ENCODE results near the gene MYCBP2. TPM values are rescaled to one million over a fixed set of nuclear protein-coding genes. Genes with fewer than 3 reads are reported as not detected.
A peak's percentile ranks its signal among the peaks of the same experiment; 100 is the strongest.

The MYCBP2 gene
- total and polyA plus RNA-seq, 4 donors, result 23.2 to 130 (median 57.9) TPM

DNA sequence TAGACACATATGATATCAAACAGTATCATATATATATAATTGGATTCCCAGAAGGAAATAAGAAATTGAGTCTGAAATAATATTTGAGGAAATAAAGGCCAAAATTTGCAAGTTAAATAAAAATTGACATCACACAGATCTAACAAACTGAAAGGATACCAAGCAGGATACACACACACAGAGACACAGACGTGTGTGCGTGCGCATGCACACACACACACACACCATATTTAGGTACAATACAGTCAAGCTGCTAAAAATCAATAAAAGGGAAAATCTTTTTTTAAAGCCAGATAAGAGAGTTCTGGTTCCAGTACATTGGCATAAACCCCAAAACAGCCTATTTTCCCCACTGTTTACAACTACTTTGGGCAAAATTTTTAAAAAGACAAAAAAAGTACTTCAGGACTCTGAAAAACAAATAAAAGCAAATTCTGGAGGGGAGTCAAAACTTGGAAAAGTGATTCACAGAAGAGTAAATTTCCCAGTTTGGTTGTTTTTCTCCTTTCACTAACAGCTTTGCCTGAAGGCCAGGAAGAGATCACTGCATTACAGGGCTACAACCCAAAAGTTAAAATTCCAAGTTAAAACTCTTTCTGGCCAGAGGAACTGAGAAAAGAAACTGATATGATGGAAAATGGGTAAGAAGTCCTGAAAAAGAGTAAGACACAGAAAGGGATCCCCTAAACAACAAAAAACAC is 16.2 kb downstream of the MYCBP2 start:
- ATAC-seq (ENCODE audit: insufficient read depth, low FRiP score) (no peak), DNase-seq (peak in 2 of 3 donors; percentile 42 to 47)
- TF ChIP-seq, protein P1, sequence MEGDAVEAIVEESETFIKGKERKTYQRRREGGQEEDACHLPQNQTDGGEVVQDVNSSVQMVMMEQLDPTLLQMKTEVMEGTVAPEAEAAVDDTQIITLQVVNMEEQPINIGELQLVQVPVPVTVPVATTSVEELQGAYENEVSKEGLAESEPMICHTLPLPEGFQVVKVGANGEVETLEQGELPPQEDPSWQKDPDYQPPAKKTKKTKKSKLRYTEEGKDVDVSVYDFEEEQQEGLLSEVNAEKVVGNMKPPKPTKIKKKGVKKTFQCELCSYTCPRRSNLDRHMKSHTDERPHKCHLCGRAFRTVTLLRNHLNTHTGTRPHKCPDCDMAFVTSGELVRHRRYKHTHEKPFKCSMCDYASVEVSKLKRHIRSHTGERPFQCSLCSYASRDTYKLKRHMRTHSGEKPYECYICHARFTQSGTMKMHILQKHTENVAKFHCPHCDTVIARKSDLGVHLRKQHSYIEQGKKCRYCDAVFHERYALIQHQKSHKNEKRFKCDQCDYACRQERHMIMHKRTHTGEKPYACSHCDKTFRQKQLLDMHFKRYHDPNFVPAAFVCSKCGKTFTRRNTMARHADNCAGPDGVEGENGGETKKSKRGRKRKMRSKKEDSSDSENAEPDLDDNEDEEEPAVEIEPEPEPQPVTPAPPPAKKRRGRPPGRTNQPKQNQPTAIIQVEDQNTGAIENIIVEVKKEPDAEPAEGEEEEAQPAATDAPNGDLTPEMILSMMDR (IDR thresholded peaks at IDR 0.05; ENCODE audit: control extremely low read depth, extremely low read depth), result no peak
- no peak overlapping the region for H3K27ac ChIP-seq (ENCODE audit: low read depth in 1 of 2, low read length in 1 of 2)
- H3K27me3 ChIP-seq (ENCODE audit: control insufficient read depth in 3 of 3, insufficient read depth in 3 of 3, low read length in 2 of 3), result no peaks in the 10 kb centered on the region
- no peak overlapping the region for H3K9ac ChIP-seq (ENCODE audit: insufficient read depth in 1 of 2, low read length in 2 of 2)
- no peak overlapping the region for H3K4me3 ChIP-seq
- no peaks in the 10 kb centered on the region for H3K9me3 ChIP-seq (ENCODE audit: control insufficient read depth in 4 of 4, insufficient read depth in 3 of 4, low read length in 3 of 4)
- H3K4me1 ChIP-seq (ENCODE audit: control insufficient read depth in 5 of 5, insufficient read depth in 5 of 5, low read length in 5 of 5), result peaks cover 3 to 24% (median 10%) of the 10 kb centered on the region in 5 donors
- 73 to 82% methylated on average over 3 of the region's 3 CpGs for WGBS, 2 donors
- no peaks in the 10 kb centered on the region for H3K36me3 ChIP-seq (ENCODE audit: control insufficient read depth in 4 of 4, insufficient read depth in 4 of 4, low read length in 4 of 4)

DNA sequence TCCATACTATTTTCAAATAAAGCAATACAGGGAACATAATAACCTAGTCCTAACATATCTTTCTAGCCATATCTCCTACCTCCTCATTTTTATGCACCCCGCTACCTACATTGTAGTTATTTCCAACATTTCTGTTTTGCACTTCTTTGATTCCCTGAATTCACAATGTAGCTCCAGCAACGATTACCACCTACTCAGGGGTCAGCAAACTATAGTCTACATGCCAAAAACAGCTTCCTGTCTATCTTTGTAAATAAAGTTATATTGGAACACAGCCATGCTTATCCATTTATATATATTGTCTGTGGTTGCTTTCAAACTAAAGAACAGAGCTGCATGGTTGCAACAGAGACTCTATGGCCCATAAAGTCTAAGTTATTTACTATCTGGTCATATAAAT is 16.7 kb downstream of the MYCBP2 start:
- TF ChIP-seq, protein P1 (IDR thresholded peaks at IDR 0.05; ENCODE audit: control extremely low read depth, extremely low read depth), result no peak
- Histone ChIP-seq H3K4me3 (no peak overlapping the region), H3K36me3 (ENCODE audit: control insufficient read depth in 4 of 4, insufficient read depth in 4 of 4, low read length in 4 of 4) (no peaks in the 10 kb centered on the region), H3K27me3 (ENCODE audit: control insufficient read depth in 3 of 3, insufficient read depth in 3 of 3, low read length in 2 of 3) (no peaks in the 10 kb centered on the region), H3K9ac (ENCODE audit: insufficient read depth in 1 of 2, low read length in 2 of 2) (no peak overlapping the region), H3K4me1 (ENCODE audit: control insufficient read depth in 5 of 5, insufficient read depth in 5 of 5, low read length in 5 of 5) (peaks cover 3 to 24% (median 10%) of the 10 kb centered on the region in 5 donors), H3K27ac (ENCODE audit: low read depth in 1 of 2, low read length in 1 of 2) (no peak overlapping the region), H3K9me3 (ENCODE audit: control insufficient read depth in 4 of 4, insufficient read depth in 3 of 4, low read length in 3 of 4) (no peaks in the 10 kb centered on the region)
- DNase-seq (peak in 2 of 3 donors; percentile 35 to 37), ATAC-seq (ENCODE audit: insufficient read depth, low FRiP score) (no peak)
- WGBS, 2 donors, result 71 to 79% methylated on average over 2 of the region's 2 CpGs

DNA sequence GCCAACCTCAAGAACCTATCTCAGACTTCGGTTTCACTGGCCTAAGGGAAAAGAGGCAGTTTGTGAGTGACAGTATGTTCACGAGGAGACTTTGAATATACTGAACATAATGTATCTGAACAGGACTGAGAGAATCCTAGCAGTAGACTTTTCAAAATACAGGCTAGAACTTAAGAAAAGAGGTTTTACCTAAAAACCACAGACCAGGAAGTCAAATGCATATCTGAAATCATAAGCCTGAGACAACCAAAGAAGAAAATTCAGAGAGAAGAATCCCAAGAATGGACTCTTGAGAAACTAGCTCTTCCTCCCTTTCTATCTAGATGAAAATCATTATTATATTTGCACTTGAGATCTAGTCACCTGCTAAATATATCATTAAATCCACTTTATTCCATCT is 17.6 kb downstream of the MYCBP2 start:
- Histone ChIP-seq H3K9me3 (ENCODE audit: control insufficient read depth in 4 of 4, insufficient read depth in 3 of 4, low read length in 3 of 4) (no peaks in the 10 kb centered on the region), H3K27ac (ENCODE audit: low read depth in 1 of 2, low read length in 1 of 2) (no peak overlapping the region), H3K4me3 (no peak overlapping the region), H3K9ac (ENCODE audit: insufficient read depth in 1 of 2, low read length in 2 of 2) (no peak overlapping the region), H3K36me3 (ENCODE audit: control insufficient read depth in 4 of 4, insufficient read depth in 4 of 4, low read length in 4 of 4) (no peaks in the 10 kb centered on the region), H3K4me1 (ENCODE audit: control insufficient read depth in 5 of 5, insufficient read depth in 5 of 5, low read length in 5 of 5) (peaks cover 3 to 24% (median 6%) of the 10 kb centered on the region in 5 donors), H3K27me3 (ENCODE audit: control insufficient read depth in 3 of 3, insufficient read depth in 3 of 3, low read length in 2 of 3) (no peaks in the 10 kb centered on the region)
- DNase-seq (no peak), ATAC-seq (ENCODE audit: insufficient read depth, low FRiP score) (no peak)
- WGBS, 2 donors, result 85 to 97% methylated on average over 2 of the region's 2 CpGs
- TF ChIP-seq, protein P1 (IDR thresholded peaks at IDR 0.05; ENCODE audit: control extremely low read depth, extremely low read depth), result no peak

DNA sequence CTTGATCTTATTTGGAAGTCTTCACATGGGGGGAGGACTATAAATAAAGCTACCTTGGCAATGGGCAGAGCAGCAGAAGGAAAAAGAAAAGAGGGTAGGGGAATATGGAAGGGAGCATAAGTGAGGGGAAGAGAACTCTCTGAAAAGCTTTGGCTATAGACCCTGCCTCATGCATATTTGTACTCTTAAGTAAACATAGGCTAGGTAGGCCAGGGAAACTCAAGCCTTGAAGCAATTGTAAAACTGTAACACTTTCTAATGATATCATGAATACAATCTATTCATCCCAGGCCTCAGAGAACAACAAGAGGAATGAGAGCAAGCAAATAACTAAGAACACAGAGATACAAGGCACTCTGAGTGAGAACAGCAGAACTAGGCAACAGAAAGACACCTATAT is 20.4 kb downstream of the MYCBP2 start:
- ATAC-seq (ENCODE audit: insufficient read depth, low FRiP score) (no peak), DNase-seq (peak in 1 of 3 donors; percentile 34)
- Histone ChIP-seq H3K4me1 (ENCODE audit: control insufficient read depth in 5 of 5, insufficient read depth in 5 of 5, low read length in 5 of 5) (peaks cover 4 to 25% (median 6%) of the 10 kb centered on the region in 5 donors), H3K27ac (ENCODE audit: low read depth in 1 of 2, low read length in 1 of 2) (no peak overlapping the region), H3K27me3 (ENCODE audit: control insufficient read depth in 3 of 3, insufficient read depth in 3 of 3, low read length in 2 of 3) (no peaks in the 10 kb centered on the region), H3K9me3 (ENCODE audit: control insufficient read depth in 4 of 4, insufficient read depth in 3 of 4, low read length in 3 of 4) (no peaks in the 10 kb centered on the region), H3K36me3 (ENCODE audit: control insufficient read depth in 4 of 4, insufficient read depth in 4 of 4, low read length in 4 of 4) (no peaks in the 10 kb centered on the region), H3K4me3 (no peak overlapping the region), H3K9ac (ENCODE audit: insufficient read depth in 1 of 2, low read length in 2 of 2) (no peak overlapping the region)
- TF ChIP-seq, protein P1 (IDR thresholded peaks at IDR 0.05; ENCODE audit: control extremely low read depth, extremely low read depth), result no peak

All from lung (tissue), 12 donors.